ENCODE results near the gene NAA60.
"Not testable (repeated sequence)": the region's sequence is repeated elsewhere in the genome, so short reads cannot be mapped to it uniquely, and the experiment has no call there.

Gene NAA60

GRCh38 chr16:3465301-3465700 is 21.8 kb downstream of the NAA60 start:
- DNase-seq (ENCODE audit: low spot score): no peak

DNA sequence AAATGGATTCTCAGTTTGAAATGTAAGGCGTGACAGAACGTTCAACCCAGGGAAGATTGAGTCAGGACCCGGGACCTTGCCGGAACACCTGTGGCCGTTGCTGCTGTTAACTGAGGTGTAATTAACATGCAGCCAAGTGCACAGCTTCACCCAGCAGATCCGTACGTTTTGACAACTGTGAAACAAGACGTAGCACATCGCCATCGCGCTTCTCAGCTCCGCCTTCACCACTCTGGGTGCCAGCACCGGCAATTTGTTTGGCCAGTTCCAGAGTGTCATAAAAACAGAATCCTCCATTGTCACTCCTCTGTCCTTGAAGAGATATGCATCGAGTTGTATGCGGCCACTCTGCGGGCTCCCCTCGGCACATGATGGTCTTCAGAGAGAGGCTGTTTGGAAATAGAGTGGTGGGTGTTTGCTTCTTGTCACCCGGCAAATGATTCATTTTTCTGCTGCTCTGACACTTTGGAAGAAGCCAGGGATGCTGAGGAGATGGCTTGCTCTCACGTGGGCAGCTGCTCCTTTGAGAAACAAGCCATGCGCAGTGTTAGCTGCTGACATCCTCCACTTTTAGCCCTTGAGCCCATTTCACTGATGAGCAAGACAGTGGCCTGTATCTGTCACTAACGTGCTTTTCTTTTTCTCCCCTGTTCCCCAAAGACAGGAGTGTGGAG is 22.6 kb downstream of the NAA60 start:
- DNase-seq (ENCODE audit: low spot score): no peak

DNA sequence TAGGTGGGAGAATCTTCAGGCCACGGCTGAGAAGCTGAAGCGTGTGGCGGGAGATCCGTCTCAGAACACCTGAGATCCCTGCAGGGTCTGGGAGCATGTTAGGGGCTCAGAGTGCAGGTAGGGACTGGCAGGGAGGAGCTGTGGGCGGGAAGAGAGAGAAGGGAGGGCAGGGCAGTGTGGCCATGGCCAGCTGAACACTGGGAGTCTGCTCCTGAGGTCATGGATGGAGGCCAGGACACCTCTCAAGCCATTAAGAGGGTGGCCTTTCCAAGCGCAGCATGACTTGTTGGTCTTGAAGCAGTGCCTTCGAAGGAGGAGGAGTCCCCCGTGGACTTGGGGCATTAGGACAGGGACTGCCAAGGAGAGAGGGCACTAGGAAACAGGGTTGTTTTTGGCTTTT is 23.7 kb downstream of the NAA60 start:
- DNase-seq (ENCODE audit: low spot score): no peak

DNA sequence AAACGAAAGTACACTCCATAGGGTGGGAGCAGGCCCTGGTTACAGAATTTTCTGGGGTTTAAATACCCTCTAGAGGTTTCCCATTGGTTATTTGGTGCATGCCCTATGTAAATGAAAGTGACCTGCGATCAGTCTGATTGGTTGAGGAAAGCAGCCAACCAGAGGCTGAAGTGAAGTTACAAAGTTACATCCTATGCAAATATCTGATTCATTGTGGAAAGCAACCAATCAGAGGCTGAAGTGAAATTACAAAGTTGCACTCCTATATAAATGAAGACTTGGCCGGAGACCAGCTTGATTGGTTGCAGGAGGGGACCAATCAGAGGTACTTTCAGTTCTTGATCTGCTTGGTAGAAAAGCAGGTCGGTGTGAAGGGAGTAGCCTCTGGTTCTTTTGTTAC is 24.4 kb downstream of the NAA60 start:
- DNase-seq (ENCODE audit: low spot score): no peak

GRCh38 chr16:3468501-3468900 is 25.0 kb downstream of the NAA60 start:
- DNase-seq (ENCODE audit: low spot score): no peak

DNA sequence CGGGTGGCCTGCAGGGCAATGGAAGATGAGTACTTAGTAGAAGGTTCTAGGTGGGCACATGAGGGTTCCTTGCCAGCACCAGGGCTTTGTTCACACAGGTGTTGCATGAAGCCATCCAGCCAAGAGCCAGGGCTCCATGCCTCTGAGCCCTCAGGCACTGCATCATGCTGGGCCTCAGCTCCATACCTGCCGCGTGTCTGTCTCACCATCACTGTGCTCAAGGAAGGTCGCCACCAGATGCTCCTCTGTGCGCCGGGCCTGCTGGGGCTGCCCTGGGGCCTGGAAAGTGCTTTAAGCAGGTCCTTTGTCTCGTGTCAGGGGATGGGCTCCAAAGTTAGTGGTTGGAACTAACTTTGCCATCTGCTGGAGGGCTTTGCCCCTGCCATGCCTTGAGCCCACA is 26.3 kb downstream of the NAA60 start:
- no peak for DNase-seq (ENCODE audit: low spot score)

GRCh38 chr16:3470723-3471122 is 27.2 kb downstream of the NAA60 start:
- no peak for DNase-seq (ENCODE audit: low spot score)

DNA sequence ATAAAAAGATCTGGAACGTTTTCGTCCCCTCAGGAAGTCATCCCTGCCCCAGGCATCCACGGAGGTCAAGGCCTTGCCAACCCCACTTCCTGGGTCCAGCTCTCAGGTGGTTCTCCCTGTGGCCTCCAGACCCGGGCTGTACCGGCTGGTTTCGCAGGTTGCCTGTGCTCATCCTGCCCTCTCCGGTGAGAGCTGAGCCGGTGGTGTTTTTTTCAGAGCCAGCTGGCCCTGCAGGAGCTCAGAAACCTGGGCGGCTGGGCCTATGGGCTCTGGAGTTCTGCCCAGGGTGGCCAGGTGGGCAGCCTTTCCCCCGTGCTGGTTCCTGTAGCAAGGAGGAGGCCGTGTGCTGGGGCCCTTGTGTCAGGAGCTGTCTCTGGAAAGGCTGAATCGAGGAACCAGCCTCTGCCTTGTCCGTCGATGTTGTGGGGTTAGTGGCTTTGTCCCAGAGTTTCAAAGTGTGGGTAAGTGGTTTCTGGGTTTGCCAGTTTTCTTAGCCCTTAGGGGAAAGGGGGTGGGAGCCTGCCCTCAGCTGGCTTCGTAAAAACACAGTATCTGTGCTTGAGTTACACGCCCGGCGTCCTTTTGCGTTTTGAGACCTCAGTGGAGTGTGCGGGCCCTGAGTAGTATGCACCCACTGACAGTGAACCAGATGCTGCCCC is 28.2 kb downstream of the NAA60 start:
- DNase-seq (ENCODE audit: low spot score): no peak

DNA sequence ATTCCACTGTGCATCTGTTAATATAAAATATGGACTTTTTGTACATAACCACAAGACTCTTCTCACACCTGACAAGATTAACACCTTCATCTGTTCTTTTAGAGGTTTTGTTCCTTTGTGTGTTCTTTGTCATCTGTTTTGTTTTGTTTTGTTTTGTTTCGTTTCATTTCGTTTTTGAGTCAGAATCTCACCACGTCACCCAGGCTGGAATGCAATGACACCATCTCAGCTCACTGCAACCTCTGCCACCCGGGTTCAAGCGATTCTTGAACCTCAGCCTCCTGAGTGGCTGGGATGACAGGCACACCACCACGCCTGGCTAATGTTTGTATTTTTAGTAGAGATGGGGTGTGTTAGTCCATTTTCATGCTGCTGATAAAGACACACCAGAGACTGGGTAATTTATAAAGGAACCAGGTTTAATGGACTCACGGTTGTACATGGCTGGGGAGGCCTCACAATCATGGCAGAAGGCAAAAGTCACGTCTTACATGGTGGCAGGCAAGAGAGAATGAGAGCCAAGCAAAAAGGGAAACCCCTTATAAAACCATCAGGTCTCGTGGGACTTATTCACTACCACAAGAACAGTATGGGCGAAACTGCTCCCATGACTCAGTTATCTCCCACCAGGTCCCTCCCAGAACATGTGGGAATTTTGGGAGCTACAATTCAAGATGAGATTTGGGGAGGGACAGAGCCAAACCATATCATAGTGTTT is 29.6 kb downstream of the NAA60 start:
- no peak for DNase-seq (ENCODE audit: low spot score)

DNA sequence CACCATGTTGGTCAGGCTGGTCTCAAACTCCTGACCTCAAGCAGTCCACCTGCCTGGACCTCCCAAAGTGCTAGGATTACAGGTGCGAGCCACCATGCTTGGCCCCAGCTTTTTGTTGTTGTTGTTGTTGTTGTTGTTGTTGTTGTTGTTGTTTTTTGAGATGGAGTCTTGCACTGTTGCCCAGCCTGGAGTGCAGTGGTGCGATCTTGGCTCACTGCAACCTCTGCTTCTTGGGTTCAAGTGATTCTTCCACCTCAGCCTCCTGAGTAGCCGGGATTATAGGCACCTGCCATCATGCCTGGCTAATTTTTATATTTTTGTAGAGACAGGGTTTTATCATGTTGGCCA is 30.1 kb downstream of the NAA60 start:
- not testable (repeated sequence) for DNase-seq (ENCODE audit: low spot score)

DNA sequence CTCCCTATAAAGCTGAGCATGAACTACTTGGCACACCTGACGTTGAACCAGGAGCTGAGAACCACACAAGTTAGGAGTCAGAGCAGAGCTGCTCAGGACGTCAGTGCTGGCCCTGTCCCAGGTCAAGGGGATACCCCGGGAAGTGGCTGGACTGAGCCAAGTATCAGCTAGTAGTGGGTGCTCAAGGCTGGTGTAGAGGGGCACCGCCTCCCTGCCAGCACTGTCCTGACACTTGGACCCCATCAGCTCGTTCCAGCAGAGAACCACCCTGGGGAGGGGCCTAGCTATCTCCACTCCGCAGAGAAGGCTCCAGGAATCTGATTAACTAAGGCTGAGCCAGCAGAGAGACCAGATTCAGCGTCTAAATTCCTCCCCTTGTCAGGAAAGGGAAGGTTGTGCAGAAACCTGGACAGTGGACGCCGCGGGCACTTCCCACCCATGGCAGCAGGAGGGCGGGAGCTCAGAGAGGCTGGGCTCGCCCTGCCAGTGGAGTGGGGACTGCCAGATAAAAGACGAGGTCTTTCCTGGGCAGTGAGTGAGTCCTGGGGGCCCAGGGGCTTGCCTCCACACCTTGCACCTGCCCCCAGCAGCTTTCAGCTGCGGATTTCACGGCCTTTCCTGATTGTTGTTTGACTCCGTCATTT is 30.8 kb downstream of the NAA60 start:
- DNase-seq (ENCODE audit: low spot score): no peak

- DNase-seq (ENCODE audit: low spot score): not testable (repeated sequence)
These were observed 31.4 kb downstream of the NAA60 start for GRCh38 chr16:3474870-3475269.

DNA sequence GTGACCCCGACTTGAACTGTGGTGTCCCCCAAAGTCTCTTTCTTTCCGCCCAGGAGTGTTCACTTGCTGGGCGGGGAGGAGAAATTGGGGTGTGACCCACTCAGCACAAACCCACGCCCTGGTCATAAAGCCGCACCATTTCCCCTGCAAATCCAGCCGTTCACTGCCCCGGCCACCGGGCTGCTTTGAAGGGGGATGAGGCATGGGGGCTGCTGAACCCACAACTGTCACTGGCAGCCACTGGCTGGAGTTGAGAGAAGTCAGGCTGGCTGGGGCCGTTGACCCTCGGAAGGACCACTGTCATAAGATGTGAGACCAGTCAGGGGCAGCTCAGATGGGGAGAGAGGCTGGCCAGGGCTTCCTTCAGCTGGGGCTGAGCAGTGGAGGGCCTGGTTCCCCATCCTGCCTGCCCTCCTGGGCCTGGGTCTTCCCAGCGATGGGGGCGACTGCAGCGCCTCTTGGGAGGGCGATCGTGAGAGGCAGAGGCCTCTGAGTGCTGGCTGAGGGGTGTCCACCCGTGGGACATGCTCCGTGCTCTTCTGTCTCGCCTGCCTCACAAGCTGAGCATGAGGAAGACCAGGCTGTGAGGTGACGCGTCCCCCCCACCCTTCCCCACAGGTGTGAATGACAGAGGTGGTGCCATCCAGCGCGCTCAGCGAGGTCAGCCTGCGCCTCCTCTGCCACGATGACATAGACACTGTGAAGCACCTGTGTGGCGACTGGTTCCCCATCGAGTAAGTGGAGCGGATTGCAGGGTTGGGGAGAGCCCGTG is 32.3 kb downstream of the NAA60 start:
- no peak for DNase-seq (ENCODE audit: low spot score)

DNA sequence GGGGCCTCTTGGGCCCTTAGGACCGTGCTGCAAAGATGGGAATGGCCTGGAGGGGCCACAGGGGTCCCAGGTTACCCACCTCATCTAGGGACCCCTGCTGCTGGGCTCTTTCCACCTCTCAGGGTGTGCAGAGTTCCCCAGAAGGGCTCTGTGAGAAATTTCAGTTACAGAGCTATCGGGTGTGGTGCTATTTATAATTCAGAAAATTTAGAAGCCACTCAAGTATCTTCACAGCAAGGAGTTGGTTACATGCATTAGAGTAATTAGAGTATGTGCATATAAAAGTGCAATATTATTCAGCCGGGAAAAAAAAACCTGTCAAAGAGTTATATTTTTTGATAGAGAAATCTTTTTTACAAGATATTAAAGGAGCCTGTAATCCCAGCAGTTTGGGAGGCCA is 32.9 kb downstream of the NAA60 start:
- no peak for DNase-seq (ENCODE audit: low spot score)

DNA sequence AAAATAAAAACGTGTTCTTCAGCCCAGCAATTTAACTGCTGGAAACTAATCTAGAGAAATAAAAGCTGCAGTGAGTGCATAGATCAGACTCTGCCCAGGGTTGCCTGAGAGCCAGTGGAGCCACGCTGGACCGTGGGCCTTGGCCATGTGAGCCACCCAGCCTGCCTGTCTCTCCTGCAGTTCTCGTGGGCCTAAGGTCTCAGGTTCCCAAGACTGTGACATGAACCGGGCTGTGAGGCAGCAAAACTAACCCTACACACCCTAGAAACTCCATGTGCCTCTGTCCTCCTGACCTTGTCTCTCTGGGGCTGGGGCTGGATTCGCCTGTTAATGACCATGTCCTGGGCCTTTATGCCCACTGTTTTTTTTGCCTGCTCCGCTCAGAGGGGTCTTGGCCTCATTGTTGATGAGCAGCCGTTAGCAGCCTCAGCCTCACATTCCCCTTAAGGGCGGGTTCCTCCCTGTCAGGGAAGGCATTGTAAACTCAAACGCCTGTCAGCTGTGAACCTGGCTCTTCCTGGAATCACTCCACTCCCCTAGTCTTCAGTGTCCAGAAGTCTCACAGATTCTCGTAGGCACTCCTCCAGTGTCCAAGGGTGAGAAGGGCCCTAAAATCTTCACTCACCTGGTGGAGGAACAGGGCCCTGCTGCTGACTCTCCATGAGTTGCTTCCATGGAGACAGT is 34.9 kb downstream of the NAA60 start:
- DNase-seq (ENCODE audit: low spot score): no peak

DNA sequence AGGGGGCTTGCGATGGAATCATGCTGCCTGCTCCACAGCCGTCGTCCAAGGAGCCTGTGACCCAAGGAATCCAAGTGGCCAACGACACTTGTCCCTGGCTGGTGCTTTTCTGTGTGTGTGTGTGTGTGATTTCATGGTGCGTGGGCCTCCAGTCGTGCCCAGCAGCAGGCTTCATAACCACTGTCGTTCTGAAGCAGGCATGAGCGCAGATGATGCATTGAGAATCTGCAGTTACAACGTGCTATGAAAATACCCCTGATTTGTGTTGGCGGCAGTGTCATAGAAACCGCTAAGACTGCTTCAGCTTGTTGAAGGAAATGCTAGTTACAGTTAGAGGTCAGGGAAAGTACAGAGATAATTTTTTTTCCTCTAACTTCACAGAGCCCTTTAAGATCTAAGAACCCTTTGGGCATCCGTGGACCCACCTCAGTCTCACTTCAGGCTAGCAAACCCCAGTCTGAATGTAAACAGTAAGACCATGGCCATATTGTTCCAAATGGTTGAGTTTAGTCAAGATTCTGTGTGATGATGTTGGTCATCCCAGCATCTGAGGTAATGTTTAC is 36.3 kb downstream of the NAA60 start:
- no peak for DNase-seq (ENCODE audit: low spot score)

GRCh38 chr16:3480901-3481695 is 37.6 kb downstream of the NAA60 start:
- no peak for DNase-seq (ENCODE audit: low spot score)

DNA sequence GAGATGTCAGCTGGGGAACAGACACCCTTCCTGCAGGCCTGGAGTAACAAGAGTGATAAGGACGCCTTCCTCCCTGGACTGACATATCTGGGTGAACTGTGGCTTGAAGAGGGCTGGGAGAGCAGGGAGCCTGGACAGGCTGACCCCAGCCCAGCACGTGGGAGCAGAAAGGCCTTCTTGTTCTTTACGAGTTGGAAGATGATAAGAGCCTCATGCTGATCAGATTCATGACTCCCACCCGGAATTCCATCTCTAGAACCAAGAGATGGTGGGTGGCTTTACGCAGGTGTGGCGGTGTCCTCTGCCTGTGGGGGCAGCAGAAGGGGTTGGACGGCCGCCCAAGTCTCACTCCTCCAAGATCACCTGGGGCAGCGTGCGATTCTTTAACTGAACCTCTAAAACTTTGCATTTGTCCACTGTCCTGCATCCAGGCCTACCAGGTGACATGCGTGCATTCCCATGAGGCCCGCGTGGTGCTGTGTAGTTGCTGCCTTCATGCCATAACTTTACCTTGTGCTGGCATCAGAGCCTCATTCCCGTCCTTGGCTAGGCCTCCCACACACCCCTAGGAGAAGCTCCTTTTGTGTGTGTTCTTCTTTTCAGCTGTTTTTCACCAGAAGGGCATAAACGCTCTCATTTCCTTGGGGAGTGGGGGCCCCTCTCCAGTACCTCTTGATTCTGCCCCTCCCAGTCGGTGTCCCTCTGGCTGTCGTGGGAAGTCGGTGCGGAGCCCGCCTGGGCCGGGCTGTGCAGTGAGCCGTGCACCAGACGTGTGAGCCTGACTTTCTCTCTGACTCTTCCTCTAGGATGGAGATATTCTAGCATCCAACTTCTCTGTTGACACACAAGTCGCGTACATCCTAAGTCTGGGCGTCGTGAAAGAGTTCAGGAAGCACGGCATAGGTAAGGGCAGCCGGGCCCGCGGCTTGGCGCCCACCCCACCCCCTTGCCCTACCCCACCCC is 38.5 kb downstream of the NAA60 start:
- DNase-seq (ENCODE audit: low spot score): no peak

DNA sequence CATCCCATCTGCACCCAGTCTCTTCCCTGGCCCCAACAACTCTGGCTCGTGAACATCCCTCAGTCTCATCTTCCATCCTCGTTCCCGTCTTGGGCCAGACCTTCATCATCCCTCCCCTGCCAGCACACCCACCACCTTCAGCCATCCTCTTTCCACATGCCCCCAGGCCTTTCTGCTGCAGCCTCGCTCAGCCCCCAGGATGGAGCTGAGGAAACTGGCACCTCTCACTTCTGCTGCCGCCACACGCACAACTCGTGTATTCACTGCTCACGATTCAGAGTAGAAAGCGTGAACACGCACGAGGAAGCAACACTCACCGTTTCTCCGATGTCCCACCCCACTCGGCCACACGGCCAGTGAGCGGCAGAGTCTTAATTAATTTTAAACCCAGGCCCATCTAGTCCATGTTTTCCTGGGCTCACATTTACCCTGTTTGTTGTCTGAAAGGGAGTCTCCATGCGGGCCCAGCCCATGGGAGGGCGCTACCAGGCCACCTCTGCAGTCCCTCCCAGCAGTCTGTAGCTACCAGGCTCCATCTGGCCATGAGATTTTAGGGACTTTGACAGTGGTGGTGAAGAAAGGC is 39.3 kb downstream of the NAA60 start:
- no peak for DNase-seq (ENCODE audit: low spot score)
